ENCODE data around the gene CAMSAP1.

Gene CAMSAP1

DNA sequence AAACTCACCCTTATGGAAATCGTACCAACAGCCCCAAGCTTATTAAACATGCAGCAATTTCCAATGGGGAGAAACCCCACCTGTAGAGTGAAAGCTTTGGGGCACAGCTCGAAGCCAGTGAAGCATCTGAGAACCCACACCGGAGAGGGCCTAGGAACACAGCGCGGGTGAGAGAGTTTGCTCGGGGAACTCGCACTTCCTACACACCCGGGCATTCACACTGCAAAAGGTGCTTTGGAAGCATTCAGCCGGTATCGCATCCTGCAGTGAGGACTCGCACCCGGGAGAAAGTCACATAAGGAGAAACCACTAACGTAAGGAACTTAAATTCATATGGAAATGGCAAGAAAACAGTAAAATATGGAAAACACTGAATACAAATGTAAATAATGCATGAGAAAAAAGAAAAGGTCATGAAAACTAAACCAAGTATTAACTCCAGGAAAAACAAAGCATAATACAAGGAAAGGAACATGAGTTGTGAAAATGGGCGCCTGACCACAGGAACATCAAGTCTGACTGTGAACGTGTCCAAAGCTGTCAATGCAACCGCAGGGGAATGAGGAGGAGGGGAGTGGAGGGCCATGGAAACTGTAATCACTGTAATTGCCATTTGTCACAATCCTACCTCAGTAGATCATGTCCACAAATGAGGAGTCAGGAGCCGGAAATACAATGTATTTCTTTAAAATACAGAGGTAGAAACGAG lies 28.7 kb downstream of the CAMSAP1 start:
- DNase-seq = no peak

- no peak for DNase-seq
These were observed 29.4 kb downstream of the CAMSAP1 start for GRCh38 chr9:135877791-135878527.

DNA sequence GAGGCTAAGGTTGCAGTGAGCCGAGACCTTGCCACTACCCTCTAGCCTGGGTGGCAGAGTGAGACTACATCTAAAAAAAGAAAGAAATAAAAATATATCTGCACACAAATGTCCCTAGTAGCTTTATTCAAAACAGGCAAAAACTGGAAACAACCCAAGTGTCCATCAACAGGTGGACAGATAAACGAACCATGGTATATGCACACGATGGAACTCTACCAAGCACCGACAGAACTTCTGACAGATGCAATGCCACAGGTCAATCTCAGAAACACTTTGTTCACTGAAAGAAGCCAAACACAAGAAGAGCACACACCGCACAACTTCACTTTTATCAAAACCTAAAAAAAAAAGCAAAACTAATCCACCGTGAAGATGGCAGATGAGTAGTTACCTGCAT lies 30.4 kb downstream of the CAMSAP1 start:
- DNase-seq = no peak

DNA sequence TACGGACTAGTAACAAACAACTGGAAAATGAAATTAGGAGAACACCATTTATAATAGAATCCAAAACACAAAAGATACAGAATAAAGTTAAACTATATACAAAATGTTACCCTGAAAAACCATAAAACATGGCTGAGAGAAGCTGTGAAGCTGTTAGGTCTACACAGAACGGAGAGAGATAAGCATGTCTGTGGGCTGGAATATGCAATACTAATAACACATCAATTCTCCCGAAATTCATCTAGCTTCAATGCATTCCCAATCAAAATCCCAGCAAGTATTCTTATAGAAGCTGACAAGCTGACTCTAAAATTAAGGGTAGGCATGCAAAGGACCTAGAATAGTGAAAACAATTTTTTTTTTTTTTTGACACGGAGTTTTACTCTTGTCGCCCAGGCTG lies 32.5 kb downstream of the CAMSAP1 start:
- no peak for DNase-seq

DNA sequence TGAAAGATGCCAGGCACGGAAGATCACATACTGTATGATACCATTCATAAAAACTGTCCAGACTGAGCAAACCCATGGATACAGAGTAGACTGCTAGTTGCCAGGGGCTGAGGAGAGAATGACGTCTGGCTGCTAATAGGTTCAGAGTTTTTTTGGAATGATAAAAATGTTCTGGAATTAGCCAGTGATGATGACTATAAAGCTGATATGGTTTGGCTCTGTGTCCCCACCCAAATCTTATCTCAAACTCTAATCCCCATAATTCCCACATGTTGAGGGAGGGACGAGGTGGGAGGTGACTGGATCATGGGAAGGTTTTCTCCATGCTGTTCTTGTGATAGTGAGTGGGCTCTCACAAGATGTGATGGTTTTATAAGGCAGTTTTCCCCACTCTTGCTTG lies 37.4 kb downstream of the CAMSAP1 start:
- DNase-seq = no peak

- no peak for DNase-seq
These were observed 41.8 kb downstream of the CAMSAP1 start for GRCh38 chr9:135865531-135865930.

GRCh38 chr9:135864447-135865049 lies 42.8 kb downstream of the CAMSAP1 start:
- DNase-seq = peak; percentile 21

DNA sequence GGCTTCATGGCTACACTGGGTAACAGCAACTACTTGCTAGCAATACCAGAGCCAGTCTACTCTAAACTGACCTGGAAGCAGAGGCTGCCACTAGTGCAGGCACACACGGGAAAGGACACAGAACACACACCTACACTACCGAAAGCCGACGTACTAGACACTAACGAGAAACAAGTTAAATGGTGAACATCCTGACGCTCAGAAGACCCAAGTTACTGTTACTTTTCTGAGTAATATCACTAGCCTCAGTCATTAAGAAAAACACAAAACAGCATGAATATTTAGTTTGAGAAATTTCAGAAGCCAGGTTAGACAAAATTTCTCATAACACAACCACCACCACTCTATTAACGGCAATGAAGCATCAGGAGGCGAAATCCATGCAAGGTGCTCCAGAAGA lies 44.5 kb downstream of the CAMSAP1 start:
- no peak for DNase-seq

- DNase-seq = no peak
These were observed 48.7 kb downstream of the CAMSAP1 start for GRCh38 chr9:135858491-135859185.

DNA sequence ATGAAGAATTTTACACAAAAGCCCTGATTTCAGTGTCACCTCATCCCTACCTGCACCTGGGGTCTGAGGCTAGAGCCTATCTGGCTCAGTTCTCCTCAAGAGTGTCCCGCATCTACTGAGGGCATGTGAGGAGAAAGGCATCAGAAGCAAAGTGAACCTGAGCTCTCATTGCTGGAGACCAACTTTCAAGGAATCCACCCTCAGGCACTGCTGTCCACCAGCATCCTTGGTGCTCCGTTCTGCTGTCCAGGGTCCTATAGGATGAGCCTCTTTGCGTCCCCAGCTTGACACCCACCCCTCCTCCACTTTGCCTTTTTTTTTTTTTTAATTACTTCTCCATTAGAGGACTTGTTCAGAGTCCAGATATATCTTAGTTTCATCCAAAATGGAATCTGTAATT lies 49.5 kb downstream of the CAMSAP1 start:
- DNase-seq = no peak

- DNase-seq = no peak
These were observed 50.0 kb downstream of the CAMSAP1 start for GRCh38 chr9:135857371-135857786.

- no peak for DNase-seq
These were observed 55.6 kb downstream of the CAMSAP1 start for GRCh38 chr9:135851748-135852147.

- no peak for DNase-seq
These were observed 56.6 kb downstream of the CAMSAP1 start for GRCh38 chr9:135850737-135851136.

- DNase-seq = no peak
These were observed 58.2 kb downstream of the CAMSAP1 start for GRCh38 chr9:135849181-135849580.

DNA sequence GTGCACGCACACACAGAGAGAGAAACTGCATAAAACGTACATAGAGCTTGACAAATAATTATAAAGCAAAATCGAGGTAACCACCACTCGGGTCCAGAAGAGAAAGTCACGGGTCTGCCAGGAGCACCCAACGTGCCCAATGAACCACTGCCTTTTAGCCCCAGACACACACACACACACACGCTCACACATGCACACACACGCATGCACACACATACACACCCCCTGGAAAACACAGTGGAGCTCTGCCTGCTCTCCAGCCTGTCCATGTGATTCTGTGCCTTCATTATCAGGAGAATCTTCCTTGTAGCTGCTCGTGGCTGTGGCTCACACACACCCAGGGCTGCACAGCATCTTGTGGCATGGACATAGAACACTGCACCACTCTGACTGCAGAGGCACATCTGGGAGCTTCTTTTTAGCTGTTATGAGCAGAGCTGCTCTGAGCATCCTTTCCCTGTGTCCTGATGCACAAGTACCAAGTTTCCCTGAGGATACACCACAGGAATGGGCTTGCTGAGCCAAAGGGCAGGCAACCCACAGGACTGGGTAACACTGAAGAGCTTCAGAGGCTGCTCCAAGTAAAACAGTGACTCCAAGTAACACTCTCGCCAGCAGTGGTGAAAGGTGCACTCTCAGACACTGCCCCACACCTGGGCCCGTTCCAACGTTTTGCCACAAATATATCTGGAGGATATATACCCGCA lies 58.9 kb downstream of the CAMSAP1 start:
- DNase-seq = no peak

DNA sequence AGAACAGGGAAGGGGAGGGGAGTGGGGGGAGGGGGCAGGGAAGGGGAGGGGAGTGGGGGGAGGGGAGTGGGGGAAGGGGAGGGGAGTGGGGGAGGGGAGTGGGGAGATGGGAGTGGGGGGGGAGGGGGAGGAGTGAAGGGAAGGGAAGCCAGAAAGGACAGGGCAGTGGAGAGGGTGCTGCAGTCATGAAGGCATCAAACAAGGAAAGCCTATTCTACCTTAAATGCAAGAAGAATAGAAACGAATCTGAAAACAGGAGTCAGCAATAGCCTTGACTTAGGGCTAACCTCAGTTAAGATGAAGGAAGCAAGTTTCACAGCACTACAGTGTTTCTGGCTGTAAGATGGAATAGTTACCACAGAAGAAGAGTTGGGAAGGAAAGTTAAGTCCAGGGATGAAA lies 59.5 kb downstream of the CAMSAP1 start:
- DNase-seq = no peak

DNA sequence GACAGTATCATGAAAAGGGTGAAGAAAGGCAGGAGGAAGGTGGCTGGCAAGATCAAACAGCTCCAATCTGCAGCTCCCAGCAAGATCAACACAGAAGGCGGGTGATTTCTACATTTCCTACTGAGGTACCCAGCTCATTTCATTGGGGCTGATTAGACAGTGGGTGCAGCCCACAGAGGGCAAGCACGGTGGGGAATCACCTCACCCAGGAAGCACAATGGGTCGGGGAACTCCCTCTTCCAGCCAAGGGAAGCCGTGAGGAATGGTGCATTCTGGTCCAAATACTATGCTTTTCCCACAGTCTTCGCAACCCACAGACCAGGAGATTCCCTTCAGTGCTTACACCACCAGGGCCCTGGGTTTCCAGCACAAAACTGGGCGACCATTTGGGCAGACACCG lies 66.8 kb downstream of the CAMSAP1 start:
- no peak for DNase-seq

DNA sequence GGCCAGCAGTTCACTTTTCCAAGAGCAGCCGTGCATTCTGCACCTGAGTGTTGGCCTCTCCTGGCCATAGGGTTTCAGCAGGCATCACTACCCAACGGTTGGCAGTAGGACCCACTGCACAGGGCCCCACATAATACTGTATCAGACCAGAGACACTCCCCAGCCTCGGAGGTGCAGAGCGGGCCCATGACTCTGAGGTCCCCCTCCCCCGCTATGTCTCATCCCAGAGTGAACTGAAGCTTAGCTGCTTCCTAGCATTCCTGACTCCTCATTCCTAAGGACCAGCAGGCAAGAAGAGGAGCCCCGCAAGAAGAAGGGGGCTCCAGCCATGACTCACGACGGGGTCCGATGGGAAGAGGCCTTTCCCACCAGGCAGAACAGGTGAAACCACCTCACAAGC lies 67.2 kb downstream of the CAMSAP1 start:
- no peak for DNase-seq

DNA sequence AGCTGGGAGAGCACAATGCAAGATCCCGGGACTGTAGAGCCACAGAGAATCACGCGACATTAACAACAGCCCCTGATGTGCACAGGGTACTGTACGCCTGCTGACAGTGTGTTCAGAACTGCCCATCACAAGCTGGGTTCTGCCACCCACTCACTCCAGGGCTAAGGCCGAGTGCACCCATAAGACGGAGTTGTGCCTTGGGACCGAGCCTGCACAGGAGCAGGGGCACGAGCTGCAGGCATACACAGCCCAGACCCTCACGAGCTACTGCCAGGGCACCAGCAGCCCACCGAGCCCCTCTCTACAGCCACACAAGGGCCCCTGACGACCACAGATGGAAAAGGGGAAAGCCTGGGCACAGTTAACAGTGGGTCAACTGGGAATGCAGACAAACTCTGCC lies 67.8 kb downstream of the CAMSAP1 start:
- DNase-seq = no peak

DNA sequence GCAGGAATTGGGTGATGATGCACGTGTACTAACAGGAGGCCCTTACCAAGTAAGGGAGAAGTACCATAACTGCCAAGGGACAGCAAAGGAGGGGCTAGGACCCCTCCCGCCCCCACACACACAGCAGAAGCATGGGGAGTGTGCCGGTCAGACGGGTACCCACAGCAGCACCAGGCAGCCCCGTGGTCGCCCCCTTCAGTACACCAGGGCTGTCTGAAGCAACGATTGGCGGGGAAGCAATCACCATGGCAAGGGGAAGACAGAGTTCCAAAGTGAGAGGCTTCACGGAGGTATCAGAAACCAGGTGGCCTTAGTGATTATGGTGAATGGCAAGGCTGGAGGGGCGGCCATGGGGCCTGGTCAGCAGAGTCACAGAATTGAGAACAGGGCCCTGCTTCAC lies 72.2 kb downstream of the CAMSAP1 start:
- DNase-seq = no peak

DNA sequence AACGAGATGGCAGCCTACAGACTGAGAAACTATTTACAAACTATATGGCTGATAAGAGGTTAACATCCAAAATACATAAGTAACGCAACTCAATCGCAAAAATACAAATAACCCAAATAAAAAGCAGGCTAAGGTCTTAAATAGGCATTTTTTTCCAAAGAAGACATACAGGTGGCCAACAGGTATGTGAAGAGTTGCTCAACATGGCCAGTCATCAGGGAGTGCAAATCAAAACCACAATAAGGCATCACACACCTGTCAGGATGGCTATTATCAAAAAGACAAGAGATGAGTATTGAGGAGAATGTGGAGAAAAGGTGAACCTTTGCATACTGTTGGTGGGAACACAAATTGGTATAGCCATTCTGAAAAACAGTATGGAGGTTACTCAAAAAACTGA lies 73.5 kb downstream of the CAMSAP1 start:
- DNase-seq = no peak

DNA sequence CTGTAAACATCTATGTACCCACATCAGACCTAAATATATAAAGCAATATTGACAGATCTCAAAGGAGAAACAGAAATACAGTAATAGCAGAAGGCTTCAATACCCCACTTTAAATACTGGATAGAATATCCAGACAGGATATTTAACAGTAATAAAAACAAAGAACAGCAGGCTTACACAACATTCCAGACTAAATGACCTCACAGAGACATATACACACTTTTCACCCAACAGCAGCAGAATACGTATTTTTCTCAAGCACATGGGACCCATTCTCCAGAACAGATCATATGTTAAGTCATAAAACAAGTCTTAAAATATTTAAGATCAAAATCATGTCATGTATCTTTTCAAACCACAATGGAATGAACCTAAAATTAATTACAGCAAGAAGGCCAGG lies 76.8 kb downstream of the CAMSAP1 start:
- DNase-seq = no peak

DNA sequence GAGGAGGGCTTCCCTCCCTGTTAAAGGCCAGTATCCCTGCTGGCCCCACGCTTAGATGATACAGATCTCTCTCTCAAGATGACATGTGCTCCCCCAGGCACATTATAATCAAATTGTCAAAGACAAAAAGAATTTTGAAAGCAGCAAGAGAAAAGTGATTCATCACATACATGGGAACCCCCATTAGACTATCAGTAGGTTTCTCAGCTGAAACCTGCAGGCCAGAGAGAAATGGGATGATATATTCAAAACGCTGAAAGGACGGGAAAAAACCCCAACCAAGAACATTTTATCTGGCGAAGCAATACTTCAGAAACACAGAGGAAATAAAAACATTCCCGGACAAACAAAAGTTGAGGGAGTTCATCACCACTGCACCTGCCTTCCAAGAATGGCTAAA lies 78.7 kb downstream of the CAMSAP1 start:
- no peak for DNase-seq

All from NCI-H1694 (cell line).